ENCODE measurements around the gene BORCS6. TPM values are rescaled to one million over a fixed set of nuclear protein-coding genes. Genes with fewer than 3 reads are reported as not detected.
A peak's percentile ranks its signal among the peaks of the same experiment; 100 is the strongest.

BORCS6 gene
- total and polyA plus RNA-seq, 9 of the 15 experiments (the other 6 are each of a cell fraction or from before 2014, with no cell fraction given), result 0.01 to 7.4 (median 2.3) TPM

DNA sequence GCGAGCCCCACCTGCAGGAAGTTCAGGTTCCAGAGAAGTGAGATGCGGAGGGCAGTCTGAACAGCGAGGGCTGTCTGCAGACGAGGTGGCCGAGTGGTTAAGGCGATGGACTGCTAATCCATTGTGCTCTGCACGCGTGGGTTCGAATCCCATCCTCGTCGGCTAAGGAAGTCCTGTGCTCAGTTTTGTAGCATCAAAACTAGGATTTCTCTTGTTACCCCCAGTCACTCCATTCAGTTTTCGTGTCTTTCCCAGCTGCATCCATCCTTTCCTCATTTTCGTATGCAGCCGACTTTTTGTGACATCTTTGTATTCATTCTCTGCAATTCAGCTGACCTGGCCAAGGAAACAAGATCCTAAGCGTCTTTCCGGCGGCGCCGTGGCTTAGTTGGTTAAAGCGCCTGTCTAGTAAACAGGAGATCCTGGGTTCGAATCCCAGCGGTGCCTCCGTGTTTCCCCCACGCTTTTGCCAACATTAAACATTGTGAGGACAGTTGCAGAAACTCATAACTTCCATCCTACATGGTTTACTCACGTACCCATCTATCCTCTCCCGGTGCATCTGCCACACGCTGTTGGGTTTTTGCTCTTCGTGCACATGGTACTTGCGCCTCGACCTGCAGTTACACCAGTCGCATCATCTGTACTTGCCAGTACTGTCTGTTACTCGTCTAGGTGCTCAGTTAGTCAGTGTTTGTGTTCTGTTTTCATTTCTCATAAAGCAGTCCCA lies 3.0 kb downstream of the BORCS6 start (continued):
- TF ChIP-seq, protein P1, sequence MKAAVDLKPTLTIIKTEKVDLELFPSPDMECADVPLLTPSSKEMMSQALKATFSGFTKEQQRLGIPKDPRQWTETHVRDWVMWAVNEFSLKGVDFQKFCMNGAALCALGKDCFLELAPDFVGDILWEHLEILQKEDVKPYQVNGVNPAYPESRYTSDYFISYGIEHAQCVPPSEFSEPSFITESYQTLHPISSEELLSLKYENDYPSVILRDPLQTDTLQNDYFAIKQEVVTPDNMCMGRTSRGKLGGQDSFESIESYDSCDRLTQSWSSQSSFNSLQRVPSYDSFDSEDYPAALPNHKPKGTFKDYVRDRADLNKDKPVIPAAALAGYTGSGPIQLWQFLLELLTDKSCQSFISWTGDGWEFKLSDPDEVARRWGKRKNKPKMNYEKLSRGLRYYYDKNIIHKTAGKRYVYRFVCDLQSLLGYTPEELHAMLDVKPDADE (conservative IDR thresholded peaks at IDR 0.05; ENCODE audit: control insufficient read depth, low read depth, low read length), result peak; percentile 80; the same call in 1 of the 2 replicates
- TF ChIP-seq ZNF12 (CRISPR knock-in tag; IDR thresholded peaks at IDR 0.05) (peak; percentile 85; the same call in 1 of the 2 replicates), ZNF79 (CRISPR knock-in tag; IDR thresholded peaks at IDR 0.05; ENCODE audit: low read depth) (no peak), POLR3G (IDR thresholded peaks at IDR 0.05; ENCODE audit: extremely low read depth, insufficient read length, insufficient replicate concordance) (peak; percentile 25), SMC3 (conservative IDR thresholded peaks at IDR 0.05; ENCODE audit: insufficient read depth, low read depth, low read length) (no peak), CEBPB (tag; IDR thresholded peaks at IDR 0.05) (no peak), MCM5 (IDR thresholded peaks at IDR 0.05; ENCODE audit: low read depth) (no peak), JUNB (CRISPR knock-in tag; conservative IDR thresholded peaks at IDR 0.05) (no peak), ZNF146 (CRISPR knock-in tag; IDR thresholded peaks at IDR 0.05; ENCODE audit: unreplicated experiment) (no peak), NR2C1 (IDR thresholded peaks at IDR 0.05) (no peak), NR2C1 (tag; IDR thresholded peaks at IDR 0.05) (peak; percentile 32; the same call in 1 of the 2 replicates), GTF2E2 (tag; IDR thresholded peaks at IDR 0.05) (no peak), RBFOX2 (IDR thresholded peaks at IDR 0.05; ENCODE audit: low read depth, low read length) (no peak), SOX6 (IDR thresholded peaks at IDR 0.05) (peak; percentile 56; the same call in 1 of the 2 replicates), KDM5B (IDR thresholded peaks at IDR 0.05; ENCODE audit: insufficient replicate concordance, low read depth, low read length) (no peak), SIN3A (IDR thresholded peaks at IDR 0.05; ENCODE audit: borderline replicate concordance in 2 of 2, control insufficient read depth in 1 of 2, low read depth in 2 of 2, low read length in 2 of 2) (no peak), TFAM (CRISPR knock-in tag; conservative IDR thresholded peaks at IDR 0.05) (no peak)
- TF ChIP-seq, protein P2, sequence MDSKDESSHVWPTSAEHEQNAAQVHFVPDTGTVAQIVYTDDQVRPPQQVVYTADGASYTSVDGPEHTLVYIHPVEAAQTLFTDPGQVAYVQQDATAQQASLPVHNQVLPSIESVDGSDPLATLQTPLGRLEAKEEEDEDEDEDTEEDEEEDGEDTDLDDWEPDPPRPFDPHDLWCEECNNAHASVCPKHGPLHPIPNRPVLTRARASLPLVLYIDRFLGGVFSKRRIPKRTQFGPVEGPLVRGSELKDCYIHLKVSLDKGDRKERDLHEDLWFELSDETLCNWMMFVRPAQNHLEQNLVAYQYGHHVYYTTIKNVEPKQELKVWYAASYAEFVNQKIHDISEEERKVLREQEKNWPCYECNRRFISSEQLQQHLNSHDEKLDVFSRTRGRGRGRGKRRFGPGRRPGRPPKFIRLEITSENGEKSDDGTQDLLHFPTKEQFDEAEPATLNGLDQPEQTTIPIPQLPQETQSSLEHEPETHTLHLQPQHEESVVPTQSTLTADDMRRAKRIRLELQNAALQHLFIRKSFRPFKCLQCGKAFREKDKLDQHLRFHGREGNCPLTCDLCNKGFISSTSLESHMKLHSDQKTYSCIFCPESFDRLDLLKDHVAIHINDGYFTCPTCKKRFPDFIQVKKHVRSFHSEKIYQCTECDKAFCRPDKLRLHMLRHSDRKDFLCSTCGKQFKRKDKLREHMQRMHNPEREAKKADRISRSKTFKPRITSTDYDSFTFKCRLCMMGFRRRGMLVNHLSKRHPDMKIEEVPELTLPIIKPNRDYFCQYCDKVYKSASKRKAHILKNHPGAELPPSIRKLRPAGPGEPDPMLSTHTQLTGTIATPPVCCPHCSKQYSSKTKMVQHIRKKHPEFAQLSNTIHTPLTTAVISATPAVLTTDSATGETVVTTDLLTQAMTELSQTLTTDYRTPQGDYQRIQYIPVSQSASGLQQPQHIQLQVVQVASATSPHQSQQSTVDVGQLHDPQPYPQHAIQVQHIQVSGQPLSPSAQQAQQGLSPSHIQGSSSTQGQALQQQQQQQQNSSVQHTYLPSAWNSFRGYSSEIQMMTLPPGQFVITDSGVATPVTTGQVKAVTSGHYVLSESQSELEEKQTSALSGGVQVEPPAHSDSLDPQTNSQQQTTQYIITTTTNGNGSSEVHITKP (IDR thresholded peaks at IDR 0.05; ENCODE audit: partially characterized antibody), result no peak
